ENCODE measurements around the gene PPP1R3D.
"Not testable (repeated sequence)": the region's sequence is repeated elsewhere in the genome, so short reads cannot be mapped to it uniquely, and the experiment has no call there.

PPP1R3D gene

DNA sequence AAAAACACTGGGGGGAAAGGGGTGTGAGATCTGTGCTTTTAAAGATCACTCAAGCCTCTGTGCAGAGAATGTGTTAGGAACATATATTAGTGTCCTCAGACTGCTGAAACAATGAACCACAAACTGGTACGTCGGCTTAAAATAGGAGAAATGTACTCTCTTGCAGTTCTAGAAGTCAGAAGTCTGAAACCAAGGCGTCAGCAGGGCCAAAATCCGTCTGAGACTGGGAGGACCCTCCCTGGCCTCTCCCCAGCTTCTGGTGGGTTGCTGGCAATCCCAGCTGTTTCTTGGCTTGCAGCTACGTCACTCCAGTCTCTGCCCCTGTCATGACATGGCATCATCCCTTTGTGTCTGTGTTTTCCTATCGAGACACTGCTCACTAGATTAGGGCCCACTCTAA is 22.1 kb upstream of the PPP1R3D start:
- no peak for TF ChIP-seq FOXA1 (IDR thresholded peaks at IDR 0.05)
- no peak for TF ChIP-seq SUZ12 (IDR thresholded peaks at IDR 0.05)
- no peak for TF ChIP-seq SP1 (IDR thresholded peaks at IDR 0.05)
- TF ChIP-seq NFRKB (IDR thresholded peaks at IDR 0.05): no peak
- no peak for TF ChIP-seq PKNOX1 (IDR thresholded peaks at IDR 0.05)
- no peak for TF ChIP-seq HDGF (IDR thresholded peaks at IDR 0.05; ENCODE audit: borderline replicate concordance)
- TF ChIP-seq FOXM1 (IDR thresholded peaks at IDR 0.05; ENCODE audit: borderline replicate concordance): no peak
- TF ChIP-seq LEF1 (IDR thresholded peaks at IDR 0.05; ENCODE audit: borderline replicate concordance): no peak
- TF ChIP-seq TARDBP (IDR thresholded peaks at IDR 0.05): no peak
- no peak for TF ChIP-seq BHLHE40 (IDR thresholded peaks at IDR 0.05; ENCODE audit: borderline replicate concordance)
- TF ChIP-seq CTBP1 (IDR thresholded peaks at IDR 0.05; ENCODE audit: borderline replicate concordance): no peak
- no peak for TF ChIP-seq ZNF384 (IDR thresholded peaks at IDR 0.05)
- TF ChIP-seq L3MBTL2 (conservative IDR thresholded peaks at IDR 0.05): no peak
- TF ChIP-seq ARNT (IDR thresholded peaks at IDR 0.05): no peak
- TF ChIP-seq FOXK2 (IDR thresholded peaks at IDR 0.05): no peak
- no peak for TF ChIP-seq ELF4 (IDR thresholded peaks at IDR 0.05)
- ChIA-PET POLR2A (no interaction called here), CTCF (no interaction called here)
- DNase-seq (ENCODE audit: extremely low spot score): no peak

GRCh38 chr20:59961423-59961822 is 21.3 kb upstream of the PPP1R3D start:
- POLR2A ChIA-PET: interaction anchor here (0.6 kb wide), 1 partner anchor 20 kb away, joined by 3 read pairs; no protein-coding TSS in a partner anchor
- CTCF ChIA-PET: no interaction called here
- no peak for DNase-seq (ENCODE audit: extremely low spot score)
- no peak for TF ChIP-seq NFRKB (IDR thresholded peaks at IDR 0.05)
- no peak for TF ChIP-seq CTBP1 (IDR thresholded peaks at IDR 0.05; ENCODE audit: borderline replicate concordance)
- no peak for TF ChIP-seq TARDBP (IDR thresholded peaks at IDR 0.05)
- no peak for TF ChIP-seq SP1 (IDR thresholded peaks at IDR 0.05)
- TF ChIP-seq ELF4 (IDR thresholded peaks at IDR 0.05): no peak
- TF ChIP-seq FOXM1 (IDR thresholded peaks at IDR 0.05; ENCODE audit: borderline replicate concordance): no peak

DNA sequence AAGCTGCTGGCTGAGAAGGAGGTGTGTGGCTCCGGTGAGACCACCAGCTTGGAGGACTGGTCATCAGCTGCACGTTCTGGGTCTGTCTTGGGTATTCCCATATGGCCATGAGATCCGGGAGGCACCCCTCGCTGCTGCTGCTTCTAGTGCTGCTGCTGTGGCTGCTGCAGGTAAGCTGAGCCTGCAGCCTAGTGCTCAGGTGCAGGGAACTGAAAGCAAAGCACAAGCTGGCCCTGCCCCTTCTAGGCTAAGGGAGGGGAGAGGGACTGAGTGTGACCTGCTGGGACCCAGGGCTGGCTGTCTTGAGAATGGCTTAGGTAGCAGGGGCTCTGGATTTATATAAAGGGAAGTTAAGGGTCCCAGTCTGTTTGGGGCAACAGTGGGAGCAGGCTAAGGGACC is 18.5 kb upstream of the PPP1R3D start:
- no peak for DNase-seq (ENCODE audit: extremely low spot score)
- POLR2A ChIA-PET: no interaction called here
- CTCF ChIA-PET: interaction anchor here (0.6 kb wide), 1 partner anchor 1614 kb away, joined by 3 read pairs; no protein-coding TSS in a partner anchor
- no peak for TF ChIP-seq SP1 (IDR thresholded peaks at IDR 0.05)
- TF ChIP-seq SUZ12 (IDR thresholded peaks at IDR 0.05): no peak
- TF ChIP-seq BHLHE40 (IDR thresholded peaks at IDR 0.05; ENCODE audit: borderline replicate concordance): no peak
- no peak for TF ChIP-seq CTBP1 (IDR thresholded peaks at IDR 0.05; ENCODE audit: borderline replicate concordance)
- TF ChIP-seq PKNOX1 (IDR thresholded peaks at IDR 0.05): no peak
- no peak for TF ChIP-seq LEF1 (IDR thresholded peaks at IDR 0.05; ENCODE audit: borderline replicate concordance)
- no peak for TF ChIP-seq ZNF384 (IDR thresholded peaks at IDR 0.05)
- no peak for TF ChIP-seq HDGF (IDR thresholded peaks at IDR 0.05; ENCODE audit: borderline replicate concordance)
- no peak for TF ChIP-seq ARNT (IDR thresholded peaks at IDR 0.05)

DNA sequence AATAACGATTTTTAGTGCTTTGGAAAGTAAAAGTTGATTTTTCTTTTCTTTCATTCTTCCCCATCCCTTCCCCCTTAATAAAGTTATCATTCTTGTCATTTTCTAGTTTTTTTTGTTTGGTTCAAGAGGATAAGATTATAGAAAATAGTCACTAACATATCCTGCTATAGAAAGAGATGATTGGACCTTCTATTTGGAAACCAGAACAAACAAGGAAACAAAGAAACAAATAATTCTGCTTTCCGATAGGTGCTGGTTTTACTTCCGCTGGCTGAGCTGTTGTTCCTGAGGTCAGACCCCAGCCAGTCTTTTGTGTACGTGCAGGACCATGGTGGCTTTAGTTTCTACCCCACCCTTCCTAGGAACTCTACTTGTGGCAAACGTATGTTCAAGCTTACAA is 18.0 kb upstream of the PPP1R3D start, which contains the start of gene CDH26:
Gene CDH26, plus strand, starts transcription at position 301 of the 400 bp plus-strand sequence. CDS start 304 bp downstream, outside the sequence.
- CTCF ChIA-PET: no interaction called here
- DNase-seq (ENCODE audit: extremely low spot score): no peak
- TF ChIP-seq LEF1 (IDR thresholded peaks at IDR 0.05; ENCODE audit: borderline replicate concordance): no peak
- no peak for TF ChIP-seq BHLHE40 (IDR thresholded peaks at IDR 0.05; ENCODE audit: borderline replicate concordance)
- no peak for TF ChIP-seq NFRKB (IDR thresholded peaks at IDR 0.05)
- no peak for TF ChIP-seq HDGF (IDR thresholded peaks at IDR 0.05; ENCODE audit: borderline replicate concordance)
- TF ChIP-seq ZNF384 (IDR thresholded peaks at IDR 0.05): no peak
- TF ChIP-seq FOXM1 (IDR thresholded peaks at IDR 0.05; ENCODE audit: borderline replicate concordance): no peak
- POLR2A ChIA-PET: no interaction called here

- DNase-seq (ENCODE audit: extremely low spot score); CTCF ChIA-PET; POLR2A ChIA-PET: not testable (repeated sequence)
These were observed 17.5 kb upstream of the PPP1R3D start for GRCh38 chr20:59957568-59957967.

DNA sequence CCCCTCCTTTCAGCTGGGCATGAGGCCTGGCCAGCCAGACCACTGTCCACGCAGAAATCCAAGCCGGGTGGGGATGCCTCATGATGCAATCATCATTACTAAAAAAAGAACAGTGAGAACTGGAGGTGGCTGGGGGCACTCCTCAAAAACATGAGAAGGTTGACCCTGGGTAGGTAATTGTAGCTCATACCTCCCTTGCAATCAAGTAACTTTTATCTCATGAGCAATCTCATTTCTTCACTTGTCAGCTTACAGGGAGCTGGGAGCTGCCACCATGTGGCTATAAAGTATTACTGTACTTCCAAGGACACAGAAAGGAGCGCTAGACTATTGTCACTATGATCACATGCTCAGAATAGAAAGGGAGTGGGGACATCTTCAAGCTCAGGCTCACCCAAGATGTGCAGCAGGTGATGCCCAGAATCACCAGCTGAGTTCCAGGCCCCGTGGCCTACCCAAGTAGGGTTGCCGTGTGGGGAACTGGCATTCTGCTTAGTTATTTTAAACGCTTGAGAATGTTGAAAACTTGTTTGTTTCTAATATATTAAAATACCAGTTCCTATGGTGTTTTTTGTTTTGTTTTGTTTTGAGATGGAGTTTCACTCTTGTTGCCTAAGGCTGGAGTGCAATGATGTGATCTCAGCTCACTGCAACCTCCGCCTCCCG is 15.2 kb upstream of the PPP1R3D start:
- ChIA-PET CTCF (interaction anchor here (0.9 to 1.6 kb wide), 3 partner anchors 14 to 33 kb away, joined by 3 to 4 read pairs (median 3); partner anchors contain the start of gene SYCP2), POLR2A (no interaction called here)
- DNase-seq (ENCODE audit: extremely low spot score): peak; percentile 37
- TF ChIP-seq ARNT (IDR thresholded peaks at IDR 0.05) (no peak), HDGF (IDR thresholded peaks at IDR 0.05; ENCODE audit: borderline replicate concordance) (no peak), FOXA1 (IDR thresholded peaks at IDR 0.05) (no peak), LEF1 (IDR thresholded peaks at IDR 0.05; ENCODE audit: borderline replicate concordance) (no peak), SUZ12 (IDR thresholded peaks at IDR 0.05) (no peak), NFRKB (IDR thresholded peaks at IDR 0.05) (no peak), FOXK2 (IDR thresholded peaks at IDR 0.05) (no peak), TARDBP (IDR thresholded peaks at IDR 0.05) (no peak)

DNA sequence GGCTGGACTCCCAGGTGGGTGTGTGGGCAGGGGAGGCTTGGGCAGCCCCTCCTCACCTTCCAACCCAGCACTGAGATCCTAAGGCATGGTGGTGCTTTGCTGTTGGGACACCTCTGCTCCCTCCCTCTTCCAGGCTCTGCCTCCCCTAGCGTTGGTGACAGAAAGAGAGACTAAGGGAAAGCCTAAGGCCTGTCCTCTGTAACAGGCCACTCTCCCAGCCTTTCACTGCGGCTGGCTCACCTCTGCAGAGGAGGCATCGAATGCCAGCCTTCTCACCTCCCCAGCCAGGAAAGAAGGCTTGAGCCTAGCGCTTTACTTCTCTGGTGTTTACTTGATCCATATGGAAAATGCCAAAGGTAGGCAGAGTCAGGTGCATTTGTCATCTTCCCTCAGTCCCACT is 14.6 kb upstream of the PPP1R3D start:
- DNase-seq (ENCODE audit: extremely low spot score): no peak
- ChIA-PET CTCF (interaction anchor here (0.9 to 1.6 kb wide), 3 partner anchors 14 to 34 kb away, joined by 3 to 4 read pairs (median 3); partner anchors contain the start of gene SYCP2), POLR2A (interaction anchor here (0.7 kb wide), 1 partner anchor 14 kb away, joined by 4 read pairs; the partner anchor contains the start of genes FAM217B and PPP1R3D)
- no peak for TF ChIP-seq L3MBTL2 (conservative IDR thresholded peaks at IDR 0.05)
- no peak for TF ChIP-seq PKNOX1 (IDR thresholded peaks at IDR 0.05)
- TF ChIP-seq TARDBP (IDR thresholded peaks at IDR 0.05): no peak
- TF ChIP-seq FOXM1 (IDR thresholded peaks at IDR 0.05; ENCODE audit: borderline replicate concordance): no peak
- no peak for TF ChIP-seq NFRKB (IDR thresholded peaks at IDR 0.05)
